HEK293 (cell line): ENCODE data around the gene SLC8A1.

ENCODE experiments used
- CTCF ChIA-PET: fragments of 350-600 bp; formaldehyde crosslinking; extraction: SDS; loops from one replicate; lab custom pipeline; 2021; ENCODE audit warnings: antibody characterized with exemption; lab: Yijun Ruan, JAX
- POLR2A ChIA-PET: fragments of 300-600 bp; formaldehyde crosslinking; extraction: SDS; loops from one replicate; lab custom pipeline; 2020; ENCODE audit warnings: antibody characterized with exemption, inconsistent platforms; lab: Yijun Ruan, JAX
- H3K27ac ChIP-seq: fragments of 200-500 bp; sonication (Bioruptor generic); 2 replicates; pipeline ENCODE4 v1.5.1; 2014; ENCODE audit warnings: low read depth, low read length, control low read depth, inconsistent platforms; ENCODE audit errors: extremely low read depth
- H3K36me3 ChIP-seq, 2 experiments: fragments of 200-500 bp in 1 of 2; sonication (Bioruptor generic) in 1 of 2; 1 replicate in 1 of 2; 2 replicates in 1 of 2; pipeline ENCODE4 v1.5.1; 2014 to 2017; ENCODE audit warnings: inconsistent platforms in 2 of 2, low read length in 2 of 2; ENCODE audit not compliant: control insufficient read depth in 2 of 2, insufficient read depth in 1 of 2
- H3K4me1 ChIP-seq: fragments of 200-500 bp; sonication (Bioruptor generic); 2 replicates; pipeline ENCODE4 v1.5.1; 2014; ENCODE audit warnings: mild to moderate bottlenecking, low read length, inconsistent platforms; ENCODE audit not compliant: control insufficient read depth, insufficient read depth
- H3K4me3 ChIP-seq: 2 replicates; pipeline ENCODE4 v1.5.1; 2011; ENCODE audit warnings: low read depth, mild to moderate bottlenecking, control low read depth, low read length, moderate library complexity
- H3K9me3 ChIP-seq: fragments of 200-500 bp; sonication (Bioruptor generic); 2 replicates; pipeline ENCODE4 v1.5.1; 2014; ENCODE audit warnings: low read depth, low read length, inconsistent platforms; ENCODE audit not compliant: control insufficient read depth, insufficient read depth
- GLIS2 ChIP-seq: fragments of 450-650 bp; formaldehyde crosslinking; IDR thresholded peaks from 2 replicates; pipeline ENCODE4 v1.5.1; 2016; ENCODE audit warnings: missing biosample characterization, missing genetic modification characterization
- HOXA7 ChIP-seq: sonication (generic); formaldehyde crosslinking; IDR thresholded peaks from 2 replicates; pipeline ENCODE4 v1.8.1; 2022; ENCODE audit warnings: missing genetic modification reagents, borderline replicate concordance
- HOXC10 ChIP-seq: sonication (generic); formaldehyde crosslinking; IDR thresholded peaks from 2 replicates; pipeline ENCODE4 v1.8.1; 2023; ENCODE audit warnings: mild to moderate bottlenecking, missing genetic modification reagents
- SP3 ChIP-seq: fragments of 450-650 bp; formaldehyde crosslinking; IDR thresholded peaks from 2 replicates; pipeline ENCODE4 v1.5.1; 2016; ENCODE audit warnings: missing biosample characterization, missing genetic modification characterization
- ZBTB20 ChIP-seq: fragments of 450-650 bp; formaldehyde crosslinking; IDR thresholded peaks from 2 replicates; pipeline ENCODE4 v1.5.1; 2016; ENCODE audit warnings: missing biosample characterization, missing genetic modification characterization
- ZBTB8A ChIP-seq: fragments of 450-650 bp; formaldehyde crosslinking; IDR thresholded peaks from 2 replicates; pipeline ENCODE4 v1.5.1; 2016; ENCODE audit warnings: missing biosample characterization, missing genetic modification characterization
- ZFHX2 ChIP-seq: fragments of 450-650 bp; formaldehyde crosslinking; conservative IDR thresholded peaks from 2 replicates; pipeline ENCODE4 v1.5.1; 2016; ENCODE audit warnings: missing biosample characterization, missing genetic modification characterization
- ZFP69B ChIP-seq: fragments of 450-650 bp; formaldehyde crosslinking; IDR thresholded peaks from 2 replicates; pipeline ENCODE4 v1.5.1; 2016; ENCODE audit warnings: missing biosample characterization, missing genetic modification characterization
- ZNF138 ChIP-seq: fragments of 450-650 bp; formaldehyde crosslinking; IDR thresholded peaks from 2 replicates; pipeline ENCODE4 v1.5.1; 2016; ENCODE audit warnings: missing biosample characterization, missing genetic modification characterization, borderline replicate concordance
- ZNF37A ChIP-seq: fragments of 450-650 bp; IDR thresholded peaks from 2 replicates; pipeline ENCODE4 v1.5.1; 2018; ENCODE audit warnings: missing biosample characterization, missing genetic modification characterization
- ZNF391 ChIP-seq: fragments of 450-650 bp; formaldehyde crosslinking; IDR thresholded peaks from 2 replicates; pipeline ENCODE4 v1.5.1; 2016; ENCODE audit warnings: low read depth, missing biosample characterization, missing genetic modification characterization, borderline replicate concordance
- ZNF426 ChIP-seq: fragments of 450-650 bp; formaldehyde crosslinking; IDR thresholded peaks from 2 replicates; pipeline ENCODE4 v1.5.1; 2017; ENCODE audit warnings: missing biosample characterization, missing genetic modification characterization, mild to moderate bottlenecking, inconsistent platforms, moderate library complexity
- ZNF48 ChIP-seq: fragments of 450-650 bp; formaldehyde crosslinking; IDR thresholded peaks from 2 replicates; pipeline ENCODE4 v1.5.1; 2016; ENCODE audit warnings: missing biosample characterization, missing genetic modification characterization
- ZNF558 ChIP-seq: fragments of 450-650 bp; formaldehyde crosslinking; IDR thresholded peaks from 2 replicates; pipeline ENCODE4 v1.5.1; 2016; ENCODE audit warnings: missing biosample characterization, missing genetic modification characterization
- ZNF596 ChIP-seq: fragments of 450-650 bp; IDR thresholded peaks from 2 replicates; pipeline ENCODE4 v1.5.0; 2018; ENCODE audit warnings: missing biosample characterization, mild to moderate bottlenecking, missing genetic modification characterization, moderate library complexity
- ZNF624 ChIP-seq: fragments of 450-650 bp; formaldehyde crosslinking; IDR thresholded peaks from 2 replicates; pipeline ENCODE4 v1.5.1; 2017; ENCODE audit warnings: missing biosample characterization, missing genetic modification characterization
- ZNF654 ChIP-seq: fragments of 450-650 bp; formaldehyde crosslinking; IDR thresholded peaks from 2 replicates; pipeline ENCODE4 v1.5.1; 2016; ENCODE audit warnings: low read depth, missing biosample characterization, missing genetic modification characterization
- ZNF701 ChIP-seq: fragments of 450-650 bp; formaldehyde crosslinking; IDR thresholded peaks from 2 replicates; pipeline ENCODE4 v1.5.1; 2016; ENCODE audit warnings: missing biosample characterization, missing genetic modification characterization
- ZSCAN30 ChIP-seq: fragments of 450-650 bp; IDR thresholded peaks from 2 replicates; pipeline ENCODE4 v1.5.1; 2018; ENCODE audit warnings: missing biosample characterization, mild to moderate bottlenecking, missing genetic modification characterization, moderate library complexity
- TF ChIP-seq, protein P1 (sequence below): fragments of 450-650 bp; formaldehyde crosslinking; IDR thresholded peaks from 2 replicates; pipeline ENCODE4 v1.5.1; 2016; ENCODE audit warnings: missing biosample characterization, missing genetic modification characterization, borderline replicate concordance
- TF ChIP-seq, protein P2 (sequence below): fragments of 450-650 bp; formaldehyde crosslinking; IDR thresholded peaks from 2 replicates; pipeline ENCODE4 v1.5.1; 2016; ENCODE audit warnings: missing biosample characterization, missing genetic modification characterization, low read depth
- TF ChIP-seq, protein P3 (sequence below): fragments of 450-650 bp; formaldehyde crosslinking; IDR thresholded peaks from 2 replicates; pipeline ENCODE4 v1.5.1; 2016; ENCODE audit warnings: missing biosample characterization, missing genetic modification characterization

SLC8A1 gene

DNA sequence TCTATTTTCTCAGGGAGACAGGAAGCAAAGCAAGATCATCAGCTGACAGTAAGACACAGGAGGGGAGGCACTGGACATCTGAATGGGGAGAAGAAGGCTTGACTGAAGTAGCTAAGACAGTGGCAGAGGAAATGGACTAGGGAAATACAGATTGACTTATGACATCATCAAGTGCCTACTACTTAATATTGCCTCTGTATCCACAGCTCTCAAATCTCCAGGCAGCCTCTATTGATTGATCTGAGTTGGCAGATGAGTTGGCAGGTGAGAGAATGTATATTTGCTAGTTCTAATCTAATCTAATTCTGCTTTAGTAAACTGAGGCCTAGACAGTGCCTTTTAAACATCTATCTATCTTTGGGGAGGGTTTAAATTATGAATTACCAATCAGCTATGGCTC, 242.1 kb downstream of the SLC8A1 start:
- POLR2A ChIA-PET: no interaction called here
- H3K27ac ChIP-seq: no peak overlapping the region
- CTCF ChIA-PET: no interaction called here
- H3K4me1 ChIP-seq: no peaks in the 10 kb centered on the region
- no peak overlapping the region for H3K4me3 ChIP-seq
- H3K36me3 ChIP-seq: no peaks in the 10 kb centered on the region
- no peak for TF ChIP-seq ZSCAN30
- TF ChIP-seq ZBTB20: no peak
- no peak for TF ChIP-seq ZFHX2
- no peak for TF ChIP-seq ZNF596 (tag by site-specific recombination)
- TF ChIP-seq GLIS2 (tag by site-specific recombination): no peak
- TF ChIP-seq ZBTB8A (tag by site-specific recombination): no peak
- TF ChIP-seq, protein P1, sequence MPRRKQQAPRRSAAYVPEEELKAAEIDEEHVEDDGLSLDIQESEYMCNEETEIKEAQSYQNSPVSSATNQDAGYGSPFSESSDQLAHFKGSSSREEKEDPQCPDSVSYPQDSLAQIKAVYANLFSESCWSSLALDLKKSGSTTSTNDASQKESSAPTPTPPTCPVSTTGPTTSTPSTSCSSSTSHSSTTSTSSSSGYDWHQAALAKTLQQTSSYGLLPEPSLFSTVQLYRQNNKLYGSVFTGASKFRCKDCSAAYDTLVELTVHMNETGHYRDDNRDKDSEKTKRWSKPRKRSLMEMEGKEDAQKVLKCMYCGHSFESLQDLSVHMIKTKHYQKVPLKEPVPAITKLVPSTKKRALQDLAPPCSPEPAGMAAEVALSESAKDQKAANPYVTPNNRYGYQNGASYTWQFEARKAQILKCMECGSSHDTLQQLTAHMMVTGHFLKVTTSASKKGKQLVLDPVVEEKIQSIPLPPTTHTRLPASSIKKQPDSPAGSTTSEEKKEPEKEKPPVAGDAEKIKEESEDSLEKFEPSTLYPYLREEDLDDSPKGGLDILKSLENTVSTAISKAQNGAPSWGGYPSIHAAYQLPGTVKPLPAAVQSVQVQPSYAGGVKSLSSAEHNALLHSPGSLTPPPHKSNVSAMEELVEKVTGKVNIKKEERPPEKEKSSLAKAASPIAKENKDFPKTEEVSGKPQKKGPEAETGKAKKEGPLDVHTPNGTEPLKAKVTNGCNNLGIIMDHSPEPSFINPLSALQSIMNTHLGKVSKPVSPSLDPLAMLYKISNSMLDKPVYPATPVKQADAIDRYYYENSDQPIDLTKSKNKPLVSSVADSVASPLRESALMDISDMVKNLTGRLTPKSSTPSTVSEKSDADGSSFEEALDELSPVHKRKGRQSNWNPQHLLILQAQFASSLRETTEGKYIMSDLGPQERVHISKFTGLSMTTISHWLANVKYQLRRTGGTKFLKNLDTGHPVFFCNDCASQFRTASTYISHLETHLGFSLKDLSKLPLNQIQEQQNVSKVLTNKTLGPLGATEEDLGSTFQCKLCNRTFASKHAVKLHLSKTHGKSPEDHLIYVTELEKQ (tag by site-specific recombination): no peak
- no peak for TF ChIP-seq ZNF426 (tag by site-specific recombination)
- TF ChIP-seq, protein P2, sequence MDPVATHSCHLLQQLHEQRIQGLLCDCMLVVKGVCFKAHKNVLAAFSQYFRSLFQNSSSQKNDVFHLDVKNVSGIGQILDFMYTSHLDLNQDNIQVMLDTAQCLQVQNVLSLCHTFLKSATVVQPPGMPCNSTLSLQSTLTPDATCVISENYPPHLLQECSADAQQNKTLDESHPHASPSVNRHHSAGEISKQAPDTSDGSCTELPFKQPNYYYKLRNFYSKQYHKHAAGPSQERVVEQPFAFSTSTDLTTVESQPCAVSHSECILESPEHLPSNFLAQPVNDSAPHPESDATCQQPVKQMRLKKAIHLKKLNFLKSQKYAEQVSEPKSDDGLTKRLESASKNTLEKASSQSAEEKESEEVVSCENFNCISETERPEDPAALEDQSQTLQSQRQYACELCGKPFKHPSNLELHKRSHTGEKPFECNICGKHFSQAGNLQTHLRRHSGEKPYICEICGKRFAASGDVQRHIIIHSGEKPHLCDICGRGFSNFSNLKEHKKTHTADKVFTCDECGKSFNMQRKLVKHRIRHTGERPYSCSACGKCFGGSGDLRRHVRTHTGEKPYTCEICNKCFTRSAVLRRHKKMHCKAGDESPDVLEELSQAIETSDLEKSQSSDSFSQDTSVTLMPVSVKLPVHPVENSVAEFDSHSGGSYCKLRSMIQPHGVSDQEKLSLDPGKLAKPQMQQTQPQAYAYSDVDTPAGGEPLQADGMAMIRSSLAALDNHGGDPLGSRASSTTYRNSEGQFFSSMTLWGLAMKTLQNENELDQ (tag by site-specific recombination): no peak
- TF ChIP-seq HOXC10: no peak
- TF ChIP-seq ZNF624 (tag by site-specific recombination): no peak
- TF ChIP-seq ZNF48 (tag by site-specific recombination): no peak
- no peak for TF ChIP-seq ZFP69B (tag by site-specific recombination)
- no peak for TF ChIP-seq ZNF37A
- H3K9me3 ChIP-seq: no peaks in the 10 kb centered on the region

DNA sequence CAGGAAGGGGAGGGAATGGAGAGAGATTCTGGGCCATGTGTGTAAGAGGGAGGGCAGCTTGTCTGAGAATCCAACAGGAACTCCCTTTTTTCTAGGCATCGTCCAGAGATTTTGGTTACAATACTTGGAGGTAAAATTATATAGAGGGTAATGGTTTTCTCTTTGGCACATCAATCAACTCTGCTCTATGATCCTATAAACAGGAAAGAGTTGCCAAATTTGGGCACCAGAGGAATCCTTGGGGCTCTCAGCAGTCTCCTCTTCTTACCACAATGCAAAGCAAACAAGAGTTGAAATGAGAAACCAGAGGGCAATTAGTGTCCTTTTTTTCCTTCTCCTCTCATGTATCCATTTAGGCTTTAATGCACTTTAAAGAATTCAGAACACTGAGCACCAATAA, 243.4 kb downstream of the SLC8A1 start:
- CTCF ChIA-PET: no interaction called here
- Histone ChIP-seq H3K9me3 (no peaks in the 10 kb centered on the region), H3K36me3 (no peaks in the 10 kb centered on the region), H3K4me3 (no peak overlapping the region), H3K27ac (no peak overlapping the region), H3K4me1 (no peaks in the 10 kb centered on the region)
- POLR2A ChIA-PET: no interaction called here
- TF ChIP-seq ZNF138 (tag by site-specific recombination) (no peak), ZNF391 (tag by site-specific recombination) (no peak), ZNF654 (tag by site-specific recombination) (no peak), ZNF701 (tag by site-specific recombination) (no peak), HOXA7 (CRISPR knock-in tag) (no peak), ZBTB20 (no peak), ZNF558 (tag by site-specific recombination) (no peak), SP3 (no peak)
- TF ChIP-seq, protein P2 (tag by site-specific recombination): no peak
- TF ChIP-seq, protein P3, sequence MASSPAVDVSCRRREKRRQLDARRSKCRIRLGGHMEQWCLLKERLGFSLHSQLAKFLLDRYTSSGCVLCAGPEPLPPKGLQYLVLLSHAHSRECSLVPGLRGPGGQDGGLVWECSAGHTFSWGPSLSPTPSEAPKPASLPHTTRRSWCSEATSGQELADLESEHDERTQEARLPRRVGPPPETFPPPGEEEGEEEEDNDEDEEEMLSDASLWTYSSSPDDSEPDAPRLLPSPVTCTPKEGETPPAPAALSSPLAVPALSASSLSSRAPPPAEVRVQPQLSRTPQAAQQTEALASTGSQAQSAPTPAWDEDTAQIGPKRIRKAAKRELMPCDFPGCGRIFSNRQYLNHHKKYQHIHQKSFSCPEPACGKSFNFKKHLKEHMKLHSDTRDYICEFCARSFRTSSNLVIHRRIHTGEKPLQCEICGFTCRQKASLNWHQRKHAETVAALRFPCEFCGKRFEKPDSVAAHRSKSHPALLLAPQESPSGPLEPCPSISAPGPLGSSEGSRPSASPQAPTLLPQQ (tag by site-specific recombination): no peak
